HUES48 (cell line): ENCODE measurements around the gene SLX9.

ENCODE experiments used
- H3K27ac ChIP-seq: one replicate; pipeline ENCODE4 v1.7.0; 2013; ENCODE audit warnings: low read depth, low read length, inconsistent platforms
- H3K27me3 ChIP-seq: 2 replicates; pipeline ENCODE4 v1.6.1; 2013; ENCODE audit warnings: mild to moderate bottlenecking, low read length; ENCODE audit not compliant: control insufficient read depth, insufficient read depth
- H3K36me3 ChIP-seq: 2 replicates; pipeline ENCODE4 v1.6.1; 2013; ENCODE audit warnings: low read length; ENCODE audit not compliant: control insufficient read depth, insufficient read depth
- H3K4me1 ChIP-seq: 2 replicates; pipeline ENCODE4 v1.6.1; 2013; ENCODE audit warnings: mild to moderate bottlenecking, low read length; ENCODE audit not compliant: control insufficient read depth, insufficient read depth
- H3K4me3 ChIP-seq: 2 replicates; pipeline ENCODE4 v1.5.1; 2013; ENCODE audit warnings: mild to moderate bottlenecking, low read depth, low read length
- H3K9ac ChIP-seq: 2 replicates; pipeline ENCODE4 v1.6.1; 2013; ENCODE audit warnings: mild to moderate bottlenecking, low read depth, low read length, moderate library complexity
- H3K9me3 ChIP-seq: 2 replicates; pipeline ENCODE4 v1.6.1; 2013; ENCODE audit warnings: low read length; ENCODE audit not compliant: control insufficient read depth, insufficient read depth

SLX9 gene

GRCh38 chr21:44918581-44919033, 21.2 kb upstream of the SLX9 start:
- H3K27ac ChIP-seq, result no peak overlapping the region
- H3K9me3 ChIP-seq, result no peaks in the 10 kb centered on the region
- no peaks in the 10 kb centered on the region for H3K4me1 ChIP-seq
- H3K4me3 ChIP-seq, result no peak overlapping the region
- no peaks in the 10 kb centered on the region for H3K36me3 ChIP-seq
- no peak overlapping the region for H3K9ac ChIP-seq
- no peaks in the 10 kb centered on the region for H3K27me3 ChIP-seq

DNA sequence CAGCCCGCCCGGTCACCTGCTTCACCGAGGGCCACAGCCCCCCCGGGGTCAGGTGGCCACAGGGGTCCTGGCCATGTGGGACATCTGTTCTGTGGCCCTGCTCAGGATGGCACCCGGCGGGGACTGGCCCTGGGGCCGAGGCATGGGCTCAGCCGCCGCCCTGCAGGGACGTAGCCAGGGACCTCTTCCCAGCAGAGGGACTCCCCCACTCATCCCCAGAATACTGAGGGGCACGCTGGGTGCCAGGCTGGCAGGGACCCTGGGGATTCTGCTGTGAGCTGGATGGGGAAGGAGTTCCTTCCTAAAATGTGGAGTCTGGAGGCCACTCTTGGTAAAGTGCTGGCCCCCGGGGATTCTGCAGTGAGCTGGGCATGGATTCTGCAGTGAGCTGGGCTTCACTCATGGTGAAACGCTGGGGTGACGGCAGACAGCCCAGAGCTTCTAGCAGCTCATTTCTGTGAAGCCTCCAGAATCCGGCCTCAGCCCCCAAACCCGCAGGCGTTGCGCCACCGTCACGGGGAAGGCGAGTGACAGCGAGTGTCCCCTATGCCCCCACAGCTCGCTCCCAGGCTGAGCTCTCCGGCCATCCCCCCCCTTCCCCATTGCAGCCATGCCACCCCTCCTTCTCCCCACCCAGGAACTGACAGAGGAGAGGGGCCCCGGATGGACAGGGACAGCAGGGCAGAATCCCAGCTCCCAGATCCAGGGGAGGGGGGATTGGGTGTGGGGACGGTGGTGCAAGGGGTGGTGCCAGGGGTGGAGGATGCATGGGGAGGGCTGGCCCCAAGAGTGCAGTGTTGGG, 20.5 kb upstream of the SLX9 start:
- H3K9ac ChIP-seq, result no peak overlapping the region
- no peaks in the 10 kb centered on the region; the same call in 1 of the 2 replicates for H3K27me3 ChIP-seq
- no peak overlapping the region for H3K27ac ChIP-seq
- H3K36me3 ChIP-seq, result no peaks in the 10 kb centered on the region
- H3K9me3 ChIP-seq, result no peaks in the 10 kb centered on the region
- H3K4me1 ChIP-seq, result no peaks in the 10 kb centered on the region
- H3K4me3 ChIP-seq, result no peak overlapping the region

GRCh38 chr21:44919913-44920693, 19.7 kb upstream of the SLX9 start:
- no peak overlapping the region for H3K9ac ChIP-seq
- no peaks in the 10 kb centered on the region; the same call in 1 of the 2 replicates for H3K27me3 ChIP-seq

GRCh38 chr21:44920694-44921604, 18.9 kb upstream of the SLX9 start, which contains the start of gene ITGB2:
TSS of gene ITGB2 (minus strand) at chr21:44920899. CDS start at chr21:44910782, 10,117 bp downstream.
- no peak within 1 kb of the TSS for H3K9ac ChIP-seq
- no peak within 1 kb of the TSS for H3K27ac ChIP-seq
- H3K9me3 ChIP-seq, result no peaks in the 10 kb centered on the region
- no peaks in the 10 kb centered on the region for H3K36me3 ChIP-seq
- no peaks in the 10 kb centered on the region for H3K4me1 ChIP-seq
- no peak within 1 kb of the TSS for H3K4me3 ChIP-seq
- H3K27me3 ChIP-seq, result no peaks in the 10 kb centered on the region; the same call in 1 of the 2 replicates

More at GRCh38 chr21:44919913-44920693, 19.7 kb upstream of the SLX9 start:
- Histone ChIP-seq H3K27ac (no peak overlapping the region), H3K4me1 (no peaks in the 10 kb centered on the region), H3K36me3 (no peaks in the 10 kb centered on the region), H3K9me3 (no peaks in the 10 kb centered on the region), H3K4me3 (no peak overlapping the region)

- peaks cover 5% of the 10 kb centered on the region for H3K4me1 ChIP-seq
- H3K9me3 ChIP-seq, result no peaks in the 10 kb centered on the region
- no peak overlapping the region for H3K9ac ChIP-seq
- H3K27me3 ChIP-seq, result peaks cover 5% of the 10 kb centered on the region
- no peak overlapping the region for H3K27ac ChIP-seq
- H3K4me3 ChIP-seq, result no peak overlapping the region
- H3K36me3 ChIP-seq, result no peaks in the 10 kb centered on the region
Measured at GRCh38 chr21:44921928-44922327, 17.9 kb upstream of the SLX9 start.

- Histone ChIP-seq H3K9ac (no peak overlapping the region), H3K4me3 (no peak overlapping the region), H3K36me3 (no peaks in the 10 kb centered on the region), H3K4me1 (peaks cover 17% of the 10 kb centered on the region), H3K27ac (no peak overlapping the region), H3K27me3 (peaks cover 15% of the 10 kb centered on the region), H3K9me3 (no peaks in the 10 kb centered on the region)
Measured at GRCh38 chr21:44923480-44924084, 16.2 kb upstream of the SLX9 start.

- Histone ChIP-seq H3K36me3 (no peaks in the 10 kb centered on the region), H3K9ac (no peak overlapping the region), H3K27me3 (peaks cover 25% of the 10 kb centered on the region), H3K9me3 (no peaks in the 10 kb centered on the region), H3K4me1 (peaks cover 18% of the 10 kb centered on the region), H3K27ac (no peak overlapping the region), H3K4me3 (no peak overlapping the region)
Measured at GRCh38 chr21:44924606-44925377, 15.0 kb upstream of the SLX9 start.

DNA sequence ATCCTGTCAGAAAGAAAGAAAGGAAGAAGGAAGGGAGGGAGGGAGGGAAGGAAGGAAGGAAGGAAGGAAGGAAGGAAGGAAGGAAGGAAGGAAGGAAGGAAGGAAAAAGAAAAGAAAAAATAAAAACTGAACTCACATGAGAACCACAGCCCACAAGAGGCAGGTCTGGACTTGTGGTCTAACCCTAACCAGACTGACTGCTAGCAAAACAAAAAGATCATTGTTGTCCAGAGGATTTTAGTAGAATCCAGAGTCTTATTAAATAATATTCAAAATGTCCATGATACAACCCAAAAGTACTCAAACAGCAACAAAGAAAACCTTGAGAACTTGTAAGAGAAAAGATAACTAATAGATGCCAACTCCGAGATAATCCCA, 14.5 kb upstream of the SLX9 start:
- Histone ChIP-seq H3K27me3 (peaks cover 31% of the 10 kb centered on the region), H3K9ac (no peak overlapping the region), H3K4me1 (peaks cover 23% of the 10 kb centered on the region)

GRCh38 chr21:44926331-44927101, 13.3 kb upstream of the SLX9 start:
- H3K27me3 ChIP-seq, result peaks cover 42% of the 10 kb centered on the region
- H3K27ac ChIP-seq, result peak overlapping the region; percentile 45
- H3K36me3 ChIP-seq, result no peaks in the 10 kb centered on the region
- peaks cover 31% of the 10 kb centered on the region for H3K4me1 ChIP-seq
- no peaks in the 10 kb centered on the region for H3K9me3 ChIP-seq
- H3K4me3 ChIP-seq, result no peak overlapping the region
- H3K9ac ChIP-seq, result no peak overlapping the region

More for the DNA sequence above, 14.5 kb upstream of the SLX9 start:
- no peaks in the 10 kb centered on the region for H3K36me3 ChIP-seq
- H3K9me3 ChIP-seq, result no peaks in the 10 kb centered on the region
- no peak overlapping the region for H3K4me3 ChIP-seq
- H3K27ac ChIP-seq, result no peak overlapping the region
